HCT116 (cell line): ENCODE data around the gene ITGA4. TPM values are rescaled to one million over a fixed set of nuclear protein-coding genes. Genes with fewer than 3 reads are reported as not detected.

Experiments
- ATAC-seq: fragments of 200-7000 bp; cut with Tn5 transposase; 2 replicates; pipeline ENCODE4 v1.9.1; 2020; ENCODE audit warnings: mild to moderate bottlenecking, moderate library complexity
- BruUV-seq: library from RNA; stranded (reverse); fragments of 400-500 nt; replicated peaks from 2 replicates; lab custom pipeline; 2021; lab: Mats Ljungman, UMichigan
- CTCF ChIA-PET: fragments of 300-600 bp; sonication (Branson Sonifier 250); formaldehyde crosslinking; loops from one replicate; lab custom pipeline; 2021; ENCODE audit warnings: antibody characterized with exemption; lab: Charles Lee
- POLR2A ChIA-PET: fragments of 300-600, 350-600 bp; sonication (Branson Sonifier 250); formaldehyde crosslinking; loops from one replicate; lab custom pipeline; 2021; ENCODE audit warnings: antibody characterized with exemption; lab: Charles Lee
- RAD21 ChIA-PET, 2 experiments: fragments of 300-600 bp; sonication (Branson Sonifier 250); formaldehyde crosslinking; loops; one replicate each; lab custom pipeline; 2023; ENCODE audit warnings: low total read pairs in 2 of 2; ENCODE audit not compliant: uncharacterized antibody in 2 of 2, unreplicated experiment in 2 of 2, low non-redundant PET in 1 of 2; lab: Charles Lee
- DNase-seq: peaks from one replicate; pipeline ENCODE4 v3.0.0-alpha.2; 2010; ENCODE audit warnings: low read depth, low spot score
- H2AFZ ChIP-seq: fragments of 200-600 bp; shearing (Covaris generic), sonication (generic); 2 replicates; pipeline ENCODE4 v1.6.1; 2017; ENCODE audit warnings: low read depth, mixed run types, mixed read lengths, antibody characterized with exemption, low read length; ENCODE audit not compliant: poor library complexity, severe bottlenecking
- H3K27ac ChIP-seq: 2 replicates; pipeline ENCODE4 v1.5.1; 2012; ENCODE audit warnings: low read depth, low read length
- H3K27me3 ChIP-seq: fragments of 200-600 bp; sonication (generic); 2 replicates; pipeline ENCODE4 v1.6.1; 2016; ENCODE audit warnings: mixed run types, low read length, mixed read lengths; ENCODE audit not compliant: insufficient read depth
- H3K36me3 ChIP-seq, 2 experiments: fragments of 200-500 bp in 1 of 2; fragments of 200-600 bp in 1 of 2; sonication (Bioruptor generic) in 1 of 2; sonication (generic) in 1 of 2; 2 replicates each; pipeline versions ENCODE4 v1.5.1 to v1.6.1; 2014 to 2016; ENCODE audit warnings: low read length in 2 of 2, inconsistent platforms in 1 of 2, mixed read lengths in 1 of 2, mixed run types in 1 of 2; ENCODE audit not compliant: insufficient read depth in 2 of 2, control insufficient read depth in 1 of 2
- H3K4me1 ChIP-seq, 2 experiments: fragments of 200-600 bp in 1 of 2; sonication (generic) in 1 of 2; 2 replicates each; pipeline versions ENCODE4 v1.5.1 to v1.6.1; 2012 to 2017; ENCODE audit warnings: low read length in 2 of 2, inconsistent platforms in 1 of 2, mild to moderate bottlenecking in 1 of 2, mixed read lengths in 1 of 2, mixed run types in 1 of 2, moderate library complexity in 1 of 2; ENCODE audit not compliant: insufficient read depth in 2 of 2, control insufficient read depth in 1 of 2
- H3K4me2 ChIP-seq: fragments of 200-600 bp; sonication (generic); 2 replicates; pipeline ENCODE4 v1.6.1; 2017; ENCODE audit warnings: mixed run types, low read length, mixed read lengths
- H3K4me3 ChIP-seq, 2 experiments: fragments of 200-600 bp in 1 of 2; sonication (generic) in 1 of 2; replicated peaks in 1 of 2; 2 replicates each; pipeline ENCODE4 v1.5.1; 2011 to 2016; ENCODE audit warnings: low read length in 2 of 2, control low read depth in 1 of 2, low read depth in 1 of 2, mild to moderate bottlenecking in 1 of 2, mixed read lengths in 1 of 2, mixed run types in 1 of 2
- H3K79me2 ChIP-seq: fragments of 200-600 bp; sonication (generic); 2 replicates; pipeline ENCODE4 v1.6.1; 2017; ENCODE audit warnings: mild to moderate bottlenecking, mixed run types, low read length, moderate library complexity, mixed read lengths; ENCODE audit not compliant: insufficient read depth
- H3K9ac ChIP-seq: fragments of 200-600 bp; sonication (generic); 2 replicates; pipeline ENCODE4 v1.6.1; 2016; ENCODE audit warnings: low read length, mixed read lengths
- H3K9me2 ChIP-seq: fragments of 200-600 bp; sonication (generic), shearing (Covaris generic); 2 replicates; pipeline ENCODE4 v1.6.1; 2017; ENCODE audit warnings: mixed run types, mild to moderate bottlenecking, moderate library complexity; ENCODE audit not compliant: insufficient read depth
- H3K9me3 ChIP-seq, 2 experiments: fragments of 200-500 bp in 1 of 2; fragments of 200-600 bp in 1 of 2; sonication (Bioruptor generic) in 1 of 2; sonication (generic) in 1 of 2; 2 replicates each; pipeline ENCODE4 v1.6.1; 2014 to 2017; ENCODE audit warnings: low read length in 2 of 2, mixed read lengths in 2 of 2, inconsistent platforms in 1 of 2, low read depth in 1 of 2, mild to moderate bottlenecking in 1 of 2, mixed run types in 1 of 2, moderate library complexity in 1 of 2; ENCODE audit not compliant: control insufficient read depth in 1 of 2, insufficient read depth in 1 of 2
- H4K20me1 ChIP-seq: fragments of 200-600 bp; sonication (generic), shearing (Covaris generic); 2 replicates; pipeline ENCODE4 v1.6.1; 2017; ENCODE audit warnings: mixed run types, mild to moderate bottlenecking, moderate library complexity; ENCODE audit not compliant: insufficient read depth
- ATF3 ChIP-seq: IDR thresholded peaks from 2 replicates; pipeline ENCODE4 v1.6.1; 2012
- EZH2 ChIP-seq: fragments of 200-600 bp; sonication (generic); IDR thresholded peaks from 2 replicates; pipeline ENCODE4 v1.6.1; 2017; ENCODE audit warnings: antibody characterized with exemption, mixed run types
- FOSL1 ChIP-seq: IDR thresholded peaks from 2 replicates; pipeline ENCODE4 v1.6.1; 2012; ENCODE audit warnings: low read depth
- MAX ChIP-seq: IDR thresholded peaks from 2 replicates; pipeline ENCODE4 v1.6.1; 2012
- POLR2A ChIP-seq: IDR thresholded peaks from 2 replicates; pipeline ENCODE4 v1.7.0; 2011; ENCODE audit warnings: borderline replicate concordance; ENCODE audit not compliant: insufficient read depth, insufficient read length; ENCODE audit errors: extremely low read depth
- POLR2AphosphoS5 ChIP-seq: IDR thresholded peaks from 2 replicates; pipeline ENCODE4 v1.6.1; 2011; ENCODE audit warnings: mild to moderate bottlenecking, low read depth, low read length, moderate library complexity
- REST ChIP-seq: IDR thresholded peaks from 2 replicates; pipeline ENCODE4 v1.6.1; 2012; ENCODE audit warnings: low read depth
- SP1 ChIP-seq: IDR thresholded peaks from 2 replicates; pipeline ENCODE4 v1.6.1; 2012; ENCODE audit warnings: low read depth
- TCF7L2 ChIP-seq: IDR thresholded peaks from 2 replicates; pipeline ENCODE4 v1.7.0; 2011; ENCODE audit warnings: borderline replicate concordance, inconsistent platforms; ENCODE audit not compliant: insufficient read depth, insufficient read length; ENCODE audit errors: extremely low read depth
- YY1 ChIP-seq: IDR thresholded peaks from 2 replicates; pipeline ENCODE4 v1.6.1; 2011; ENCODE audit warnings: low read length, low read depth, moderate library complexity, mild to moderate bottlenecking; ENCODE audit not compliant: insufficient replicate concordance; ENCODE audit errors: extremely low read depth
- ZBTB33 ChIP-seq: IDR thresholded peaks from 2 replicates; pipeline ENCODE4 v1.6.1; 2011; ENCODE audit warnings: mild to moderate bottlenecking, low read length, moderate library complexity; ENCODE audit not compliant: insufficient replicate concordance; ENCODE audit errors: extremely low read depth
- ZFX ChIP-seq: fragments of 450-650 bp; IDR thresholded peaks from 2 replicates; pipeline ENCODE4 v1.6.1; 2017
- ZNF274 ChIP-seq: fragments of 200-500 bp; sonication (Bioruptor generic); IDR thresholded peaks from 2 replicates; pipeline ENCODE4 v1.6.1; 2014; ENCODE audit warnings: mild to moderate bottlenecking, low read depth, low read length, inconsistent platforms
- intact Hi-C: fragments of 100-400 bp; cut with micrococcal nuclease; formaldehyde crosslinking; loops from 2 replicates; pipeline ENCODE4 v1.10.0; 2022
- total RNA-seq: library from RNA; stranded (reverse); gene quantifications from one replicate; pipeline ENCODE4 v1.2.1, GENCODE V29; 2021; ENCODE audit not compliant: unreplicated experiment

The ITGA4 gene
- total RNA-seq, 1 experiment from 2014 or later, result 0.49 TPM

- ChIA-PET POLR2A (no interaction called here), RAD21 (no interaction called here), CTCF (no interaction called here)
- Histone ChIP-seq H2AFZ (no peak overlapping the region), H3K4me1 (no peaks in the 10 kb centered on the region), H3K27ac (no peak overlapping the region), H3K79me2 (no peaks in the 10 kb centered on the region), H3K27me3 (no peaks in the 10 kb centered on the region), H4K20me1 (no peaks in the 10 kb centered on the region), H3K4me3 (no peak overlapping the region), H3K9me2 (no peaks in the 10 kb centered on the region), H3K4me2 (no peak overlapping the region), H3K9ac (no peak overlapping the region), H3K9me3 (no peaks in the 10 kb centered on the region), H3K36me3 (no peaks in the 10 kb centered on the region)
- TF ChIP-seq POLR2AphosphoS5 (no peak), ZNF274 (no peak), POLR2A (no peak), SP1 (no peak), FOSL1 (no peak), MAX (no peak), ZFX (no peak), YY1 (no peak), EZH2 (no peak), TCF7L2 (no peak), REST (no peak), ATF3 (no peak), ZBTB33 (no peak)
- no peak for DNase-seq
- no TSS peak for BruUV-seq
- ATAC-seq, result no peak
- intact Hi-C loops, result no loop called here
Observed at GRCh38 chr2:181457741-181458425, 697 bp downstream of the ITGA4 start.
